ENCODE data around the gene SLC3A2. TPM values are rescaled to one million over a fixed set of nuclear protein-coding genes. Genes with fewer than 3 reads are reported as not detected.

Gene SLC3A2
- total and polyA plus RNA-seq, 2 donors (not counting 1 experiment from before 2014, with no cell fraction given): 91.2 to 441 TPM

GRCh38 chr11:62898027-62898426 lies 17.3 kb downstream of the SLC3A2 start:
- Histone ChIP-seq H3K79me2 (ENCODE audit: control insufficient read depth, insufficient read depth, low read length) (no peaks in the 10 kb centered on the region), H3K4me2 (ENCODE audit: extremely low read depth, insufficient read depth, low read length) (no peak overlapping the region), H3K9me3 (ENCODE audit: control insufficient read depth, insufficient read depth, low read depth, low read length) (no peaks in the 10 kb centered on the region), H3K27me3 (ENCODE audit: control insufficient read depth, insufficient read depth, low read length) (peaks cover 3% of the 10 kb centered on the region), H2AFZ (ENCODE audit: low read length) (no peak overlapping the region), H3K36me3 (ENCODE audit: control insufficient read depth, insufficient read depth, low read length) (no peaks in the 10 kb centered on the region), H4K20me1 (ENCODE audit: control insufficient read depth, extremely low read depth, insufficient read depth, low read length) (no peaks in the 10 kb centered on the region), H3K4me3 (replicated peaks in 1 of 4; ENCODE audit: control extremely low read depth in 1 of 4, insufficient read depth in 1 of 4, low read depth in 3 of 4, low read length in 4 of 4) (no peak overlapping the region), H3K9ac (ENCODE audit: insufficient read depth, low read length) (no peak overlapping the region), H3K27ac (ENCODE audit: insufficient read depth, low read length) (no peak overlapping the region), H3K4me1 (ENCODE audit: control insufficient read depth, extremely low read depth, insufficient read depth, low read length) (peaks cover 3% of the 10 kb centered on the region)
- TF ChIP-seq CTCF (conservative IDR thresholded peaks at IDR 0.05 in 1 of 2, IDR thresholded peaks at IDR 0.05 in 1 of 2; ENCODE audit: low read depth in 1 of 2, low read length in 2 of 2): no peak
- TF ChIP-seq EZH2 (IDR thresholded peaks at IDR 0.05; ENCODE audit: low read length, missing control alignments): no peak
- DNase-seq (ENCODE audit: low read depth in 2 of 2): no peak

- no peak overlapping the region for H2AFZ ChIP-seq (ENCODE audit: low read length)
- H3K27me3 ChIP-seq (ENCODE audit: control insufficient read depth, insufficient read depth, low read length): peaks cover 3% of the 10 kb centered on the region
- no peak overlapping the region for H3K4me3 ChIP-seq (replicated peaks in 1 of 4; ENCODE audit: control extremely low read depth in 1 of 4, insufficient read depth in 1 of 4, low read depth in 3 of 4, low read length in 4 of 4)
- TF ChIP-seq CTCF (conservative IDR thresholded peaks at IDR 0.05 in 1 of 2, IDR thresholded peaks at IDR 0.05 in 1 of 2; ENCODE audit: low read depth in 1 of 2, low read length in 2 of 2) (no peak), EZH2 (IDR thresholded peaks at IDR 0.05; ENCODE audit: low read length, missing control alignments) (no peak)
- H3K4me1 ChIP-seq (ENCODE audit: control insufficient read depth, extremely low read depth, insufficient read depth, low read length): peaks cover 5% of the 10 kb centered on the region
- H3K36me3 ChIP-seq (ENCODE audit: control insufficient read depth, insufficient read depth, low read length): no peaks in the 10 kb centered on the region
- peak; percentile 47 to 50 for DNase-seq (ENCODE audit: low read depth in 2 of 2)
- no peaks in the 10 kb centered on the region for H3K79me2 ChIP-seq (ENCODE audit: control insufficient read depth, insufficient read depth, low read length)
- no peak overlapping the region for H3K4me2 ChIP-seq (ENCODE audit: extremely low read depth, insufficient read depth, low read length)
- H3K9ac ChIP-seq (ENCODE audit: insufficient read depth, low read length): no peak overlapping the region
- H4K20me1 ChIP-seq (ENCODE audit: control insufficient read depth, extremely low read depth, insufficient read depth, low read length): no peaks in the 10 kb centered on the region
- H3K9me3 ChIP-seq (ENCODE audit: control insufficient read depth, insufficient read depth, low read depth, low read length): no peaks in the 10 kb centered on the region
- no peak overlapping the region for H3K27ac ChIP-seq (ENCODE audit: insufficient read depth, low read length)
Observed at GRCh38 chr11:62902932-62903331, 22.2 kb downstream of the SLC3A2 start.

- H3K4me1 ChIP-seq (ENCODE audit: control insufficient read depth, extremely low read depth, insufficient read depth, low read length): peaks cover 5% of the 10 kb centered on the region
- TF ChIP-seq CTCF (conservative IDR thresholded peaks at IDR 0.05 in 1 of 2, IDR thresholded peaks at IDR 0.05 in 1 of 2; ENCODE audit: low read depth in 1 of 2, low read length in 2 of 2) (no peak), EZH2 (IDR thresholded peaks at IDR 0.05; ENCODE audit: low read length, missing control alignments) (no peak)
- peak overlapping the region; percentile 5 for H2AFZ ChIP-seq (ENCODE audit: low read length)
- no peaks in the 10 kb centered on the region for H3K9me3 ChIP-seq (ENCODE audit: control insufficient read depth, insufficient read depth, low read depth, low read length)
- no peak for DNase-seq (ENCODE audit: low read depth in 2 of 2)
- H3K36me3 ChIP-seq (ENCODE audit: control insufficient read depth, insufficient read depth, low read length): no peaks in the 10 kb centered on the region
- H4K20me1 ChIP-seq (ENCODE audit: control insufficient read depth, extremely low read depth, insufficient read depth, low read length): no peaks in the 10 kb centered on the region
- no peak overlapping the region for H3K4me3 ChIP-seq (replicated peaks in 1 of 4; ENCODE audit: control extremely low read depth in 1 of 4, insufficient read depth in 1 of 4, low read depth in 3 of 4, low read length in 4 of 4)
- H3K27me3 ChIP-seq (ENCODE audit: control insufficient read depth, insufficient read depth, low read length): peaks cover under 1% of the 10 kb centered on the region
- no peak overlapping the region for H3K9ac ChIP-seq (ENCODE audit: insufficient read depth, low read length)
- peak overlapping the region; percentile 11 for H3K4me2 ChIP-seq (ENCODE audit: extremely low read depth, insufficient read depth, low read length)
- H3K79me2 ChIP-seq (ENCODE audit: control insufficient read depth, insufficient read depth, low read length): no peaks in the 10 kb centered on the region
- no peak overlapping the region for H3K27ac ChIP-seq (ENCODE audit: insufficient read depth, low read length)
Observed at GRCh38 chr11:62905296-62905695, 24.6 kb downstream of the SLC3A2 start.

Measured in fibroblast of lung (primary cell).